EH (cell line): ENCODE data around the gene GRM7.

Experiments used
- DNase-seq: peaks from one replicate; pipeline ENCODE4 v3.0.0-alpha.2; 2015; ENCODE audit warnings: low read depth

The GRM7 gene

GRCh38 chr3:7720649-7721297 is 859.9 kb downstream of the GRM7 start:
- DNase-seq, result no peak

- DNase-seq, result no peak
Observed at GRCh38 chr3:7721869-7722268, 861.0 kb downstream of the GRM7 start.

- no peak for DNase-seq
Observed at GRCh38 chr3:7728566-7729519, 867.9 kb downstream of the GRM7 start.

GRCh38 chr3:7733933-7734332 is 873.0 kb downstream of the GRM7 start:
- DNase-seq, result no peak

- DNase-seq, result no peak
Observed at GRCh38 chr3:7734456-7734855, 873.5 kb downstream of the GRM7 start.

GRCh38 chr3:7737263-7737662 is 876.3 kb downstream of the GRM7 start:
- DNase-seq, result no peak

- no peak for DNase-seq
Observed at GRCh38 chr3:7739754-7740153, 878.8 kb downstream of the GRM7 start.

- DNase-seq, result no peak
Observed at GRCh38 chr3:7740458-7740857, 879.5 kb downstream of the GRM7 start.

- DNase-seq, result no peak
Observed at GRCh38 chr3:7744850-7745249, 883.9 kb downstream of the GRM7 start.

GRCh38 chr3:7745711-7746110 is 884.8 kb downstream of the GRM7 start:
- DNase-seq, result no peak

GRCh38 chr3:7749931-7750695 is 889.2 kb downstream of the GRM7 start:
- DNase-seq, result no peak

GRCh38 chr3:7752005-7752404 is 891.1 kb downstream of the GRM7 start:
- DNase-seq, result no peak

- no peak for DNase-seq
Observed at GRCh38 chr3:7754653-7755441, 893.9 kb downstream of the GRM7 start.

GRCh38 chr3:7759630-7760029 is 898.7 kb downstream of the GRM7 start:
- no peak for DNase-seq

GRCh38 chr3:7760718-7761117 is 899.8 kb downstream of the GRM7 start:
- DNase-seq, result no peak

- no peak for DNase-seq
Observed at GRCh38 chr3:7764115-7764514, 903.2 kb downstream of the GRM7 start.

GRCh38 chr3:7766530-7766929 is 905.6 kb downstream of the GRM7 start:
- DNase-seq, result no peak

- no peak for DNase-seq
Observed at GRCh38 chr3:7779331-7779730, 918.4 kb downstream of the GRM7 start.

GRCh38 chr3:7781395-7781794 is 920.5 kb downstream of the GRM7 start:
- no peak for DNase-seq

GRCh38 chr3:7787871-7788828 is 927.2 kb downstream of the GRM7 start:
- no peak for DNase-seq

GRCh38 chr3:7788881-7789280 is 928.0 kb downstream of the GRM7 start:
- DNase-seq, result no peak
